ENCODE measurements around the gene SORL1. TPM values are rescaled to one million over a fixed set of nuclear protein-coding genes. Genes with fewer than 3 reads are reported as not detected.

SORL1 gene
- total RNA-seq, 1 experiment from 2014 or later = 68.3 TPM

DNA sequence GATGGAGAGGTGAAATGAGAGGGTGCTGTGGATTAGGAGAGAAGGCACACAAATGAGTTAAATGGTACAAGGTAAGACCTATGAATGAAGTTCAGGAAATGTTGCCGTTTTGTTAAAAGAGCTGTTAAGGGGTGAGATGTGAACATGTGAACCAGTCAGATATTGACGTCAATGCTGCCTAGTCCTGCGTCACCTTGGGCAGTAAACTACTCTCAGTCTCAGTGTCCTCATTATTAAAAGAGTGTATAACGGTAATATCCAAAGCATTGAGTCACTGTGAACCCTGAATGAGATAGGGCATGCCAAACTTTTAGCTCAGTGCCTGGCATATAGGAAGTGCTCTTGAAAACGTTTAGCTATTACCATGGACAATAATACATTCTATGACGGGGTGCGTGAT, 33.1 kb downstream of the SORL1 start:
- no peak for DNase-seq
- Histone ChIP-seq H2BK120ac (ENCODE audit: low read depth, low read length, poor library complexity, severe bottlenecking) (no peak overlapping the region), H3K14ac (ENCODE audit: insufficient read depth, low read length) (no peak overlapping the region), H2AK5ac (ENCODE audit: insufficient read length, low read length) (no peak overlapping the region), H3K9ac (ENCODE audit: extremely low read depth, insufficient read length, low read length) (no peak overlapping the region), H4K91ac (ENCODE audit: insufficient read length, low read depth, low read length) (no peak overlapping the region), H2BK15ac (ENCODE audit: low read depth, low read length) (no peak overlapping the region), H3T11ph (ENCODE audit: low read length) (no peak overlapping the region), H3K79me2 (ENCODE audit: insufficient read depth, low read length) (no peaks in the 10 kb centered on the region), H2AFZ (ENCODE audit: low read length) (no peak overlapping the region), H2BK5ac (ENCODE audit: insufficient read length, low read length) (no peak overlapping the region), H3K23me2 (ENCODE audit: insufficient read length, low read depth, low read length, poor library complexity, severe bottlenecking) (no peaks in the 10 kb centered on the region), H3K23ac (ENCODE audit: insufficient read length, low read depth, low read length) (no peak overlapping the region), H3K4me1 (ENCODE audit: insufficient read depth, low read length) (peaks cover 5% of the 10 kb centered on the region; the same call in 1 of the 2 replicates), H3K56ac (ENCODE audit: insufficient read length, low read depth, low read length) (no peak overlapping the region), H3K9me3 (ENCODE audit: control insufficient read depth, low read depth, low read length) (no peaks in the 10 kb centered on the region), H4K5ac (ENCODE audit: insufficient read length, low read depth, low read length) (no peak overlapping the region), H3K27me3 (ENCODE audit: insufficient read depth, low read length) (no peaks in the 10 kb centered on the region), H4K20me1 (ENCODE audit: control insufficient read depth, insufficient read depth, insufficient read length) (no peaks in the 10 kb centered on the region), H2BK20ac (ENCODE audit: low read depth, low read length, poor library complexity, severe bottlenecking) (no peak overlapping the region), H3K4ac (ENCODE audit: low read depth, low read length) (no peak overlapping the region), H4K8ac (replicated peaks; ENCODE audit: insufficient read length, low read depth, low read length) (no peak overlapping the region), H3K27ac (ENCODE audit: insufficient read length, low read depth, low read length) (no peak overlapping the region), H2BK12ac (ENCODE audit: insufficient read length, low read depth, low read length) (no peak overlapping the region), H3K18ac (ENCODE audit: insufficient read length, low read depth, low read length) (no peak overlapping the region), H3K79me1 (ENCODE audit: insufficient read depth, low read depth, low read length, poor library complexity, severe bottlenecking) (no peaks in the 10 kb centered on the region), H3K4me2 (ENCODE audit: insufficient read depth, insufficient read length, low read length) (no peak overlapping the region)
- TF ChIP-seq, protein P1, sequence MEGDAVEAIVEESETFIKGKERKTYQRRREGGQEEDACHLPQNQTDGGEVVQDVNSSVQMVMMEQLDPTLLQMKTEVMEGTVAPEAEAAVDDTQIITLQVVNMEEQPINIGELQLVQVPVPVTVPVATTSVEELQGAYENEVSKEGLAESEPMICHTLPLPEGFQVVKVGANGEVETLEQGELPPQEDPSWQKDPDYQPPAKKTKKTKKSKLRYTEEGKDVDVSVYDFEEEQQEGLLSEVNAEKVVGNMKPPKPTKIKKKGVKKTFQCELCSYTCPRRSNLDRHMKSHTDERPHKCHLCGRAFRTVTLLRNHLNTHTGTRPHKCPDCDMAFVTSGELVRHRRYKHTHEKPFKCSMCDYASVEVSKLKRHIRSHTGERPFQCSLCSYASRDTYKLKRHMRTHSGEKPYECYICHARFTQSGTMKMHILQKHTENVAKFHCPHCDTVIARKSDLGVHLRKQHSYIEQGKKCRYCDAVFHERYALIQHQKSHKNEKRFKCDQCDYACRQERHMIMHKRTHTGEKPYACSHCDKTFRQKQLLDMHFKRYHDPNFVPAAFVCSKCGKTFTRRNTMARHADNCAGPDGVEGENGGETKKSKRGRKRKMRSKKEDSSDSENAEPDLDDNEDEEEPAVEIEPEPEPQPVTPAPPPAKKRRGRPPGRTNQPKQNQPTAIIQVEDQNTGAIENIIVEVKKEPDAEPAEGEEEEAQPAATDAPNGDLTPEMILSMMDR (conservative IDR thresholded peaks at IDR 0.05) = no peak
- no CpG with 5 or more reads among the region's 7 CpGs for WGBS (ENCODE audit: extremely low coverage, insufficient read length, low lambda C conversion rate)
- Mint-ChIP-seq H3K27me3 (ENCODE audit: low read depth) (no peaks in the 10 kb centered on the region), H3K36me3 (ENCODE audit: insufficient read depth in 1 of 3, low read depth in 3 of 3) (peaks cover 32 to 50% (median 49%) of the 10 kb centered on the region in 3 experiments; a peak in 6 of 7 replicates), H3K4me1 (peaks cover 19 to 28% of the 10 kb centered on the region in 2 experiments), H3K27ac (peak overlapping the region in 1 of 3 experiments; percentile 58; a peak in 1 of 7 replicates), H3K9me3 (no peaks in the 10 kb centered on the region), H3K4me3 (no peak overlapping the region)

Data from H9 (cell line).